GM23338 (cell line): Measurements from ENCODE around the gene HCN2. TPM values are rescaled to one million over a fixed set of nuclear protein-coding genes. Genes with fewer than 3 reads are reported as not detected.

Experiments used
- ATAC-seq: fragments of 200-7000 bp; cut with Tn5 transposase; 3 replicates; pipeline ENCODE4 v1.9.1; 2020
- DNase-seq: peaks from one replicate; pipeline ENCODE4 v3.0.0-alpha.2; 2015; ENCODE audit warnings: low spot score
- H2AFZ ChIP-seq: fragments of 200-600 bp; sonication (generic); 2 replicates; pipeline ENCODE4 v1.8.0; 2016; ENCODE audit warnings: antibody characterized with exemption, mild to moderate bottlenecking, moderate library complexity
- H3F3A ChIP-seq: fragments of 200-600 bp; sonication (generic); replicated peaks from 2 replicates; pipeline ENCODE4 v1.8.0; 2017; ENCODE audit warnings: antibody characterized with exemption, mixed run types, low read depth
- H3K27ac ChIP-seq: fragments of 200-600 bp; sonication (generic); 2 replicates; pipeline ENCODE4 v1.6.1; 2016; ENCODE audit warnings: low read depth
- H3K27me3 ChIP-seq: fragments of 200-600 bp; sonication (generic); 2 replicates; pipeline ENCODE4 v1.8.0; 2016; ENCODE audit warnings: mild to moderate bottlenecking, mixed run types, moderate library complexity; ENCODE audit not compliant: insufficient read depth
- H3K36me3 ChIP-seq: fragments of 200-600 bp; sonication (generic); 2 replicates; pipeline ENCODE4 v1.8.0; 2016; ENCODE audit warnings: mild to moderate bottlenecking; ENCODE audit not compliant: insufficient read depth
- H3K4me1 ChIP-seq: fragments of 200-600 bp; sonication (generic); 2 replicates; pipeline ENCODE4 v1.8.0; 2016; ENCODE audit warnings: mild to moderate bottlenecking, moderate library complexity; ENCODE audit not compliant: insufficient read depth
- H3K4me2 ChIP-seq: fragments of 200-600 bp; sonication (generic); 2 replicates; pipeline ENCODE4 v1.7.1; 2017; ENCODE audit warnings: mixed run types
- H3K4me3 ChIP-seq: fragments of 200-600 bp; sonication (generic); 2 replicates; pipeline ENCODE4 v1.6.1; 2016; ENCODE audit warnings: mixed run types
- H3K79me2 ChIP-seq: fragments of 200-600 bp; sonication (generic); replicated peaks from 2 replicates; pipeline ENCODE4 v1.8.0; 2017; ENCODE audit warnings: mild to moderate bottlenecking; ENCODE audit not compliant: insufficient read depth
- H3K9me2 ChIP-seq: fragments of 200-600 bp; sonication (generic); 2 replicates; pipeline ENCODE4 v1.8.0; 2017; ENCODE audit not compliant: insufficient read depth
- H4K20me1 ChIP-seq: fragments of 200-600 bp; sonication (generic); replicated peaks from 2 replicates; pipeline ENCODE4 v1.8.0; 2017; ENCODE audit warnings: mild to moderate bottlenecking; ENCODE audit not compliant: insufficient read depth
- H3K27ac Mint-ChIP-seq: 2 replicates; pipeline ENCODE4 v1.8.0; 2020; ENCODE audit warnings: inconsistent platforms, mild to moderate bottlenecking, moderate library complexity, mixed read lengths
- H3K27me3 Mint-ChIP-seq: 3 replicates; pipeline ENCODE4 v1.8.0; 2022; ENCODE audit warnings: low read depth, mild to moderate bottlenecking, moderate library complexity, mixed read lengths, inconsistent platforms; ENCODE audit not compliant: insufficient read depth, poor library complexity
- H3K36me3 Mint-ChIP-seq: 3 replicates; pipeline ENCODE4 v1.8.0; 2021; ENCODE audit warnings: low read depth, mild to moderate bottlenecking, inconsistent platforms, moderate library complexity, mixed read lengths
- H3K4me1 Mint-ChIP-seq: 3 replicates; pipeline ENCODE4 v1.8.0; 2020; ENCODE audit warnings: mild to moderate bottlenecking, inconsistent platforms, mixed read lengths
- H3K4me3 Mint-ChIP-seq: 3 replicates; pipeline ENCODE4 v1.8.0; 2021; ENCODE audit warnings: moderate library complexity, mild to moderate bottlenecking, inconsistent platforms, mixed read lengths
- H3K9me3 Mint-ChIP-seq: 3 replicates; pipeline ENCODE4 v1.8.0; 2020; ENCODE audit warnings: moderate library complexity, mild to moderate bottlenecking, inconsistent platforms, mixed read lengths
- CTCF ChIP-seq, 2 experiments: fragments of 200-600 bp in 1 of 2; sonication (generic) in 1 of 2; conservative IDR thresholded peaks; 2 replicates each; pipeline versions ENCODE4 v1.5.1 to v1.6.1; 2016 to 2017; ENCODE audit warnings: antibody characterized with exemption in 2 of 2, low read depth in 2 of 2, mild to moderate bottlenecking in 2 of 2, moderate library complexity in 1 of 2
- ETS1 ChIP-seq: IDR thresholded peaks from 2 replicates; pipeline ENCODE4 v1.6.1; 2016; ENCODE audit warnings: antibody characterized with exemption
- EZH2 ChIP-seq: fragments of 200-600 bp; sonication (generic); IDR thresholded peaks from one replicate; pipeline ENCODE4 v1.8.0; 2017; ENCODE audit warnings: antibody characterized with exemption, mild to moderate bottlenecking, low read depth; ENCODE audit not compliant: unreplicated experiment
- JUNB ChIP-seq: IDR thresholded peaks from one replicate; pipeline ENCODE4 v1.6.1; 2016; ENCODE audit warnings: antibody characterized with exemption; ENCODE audit not compliant: unreplicated experiment
- POLR2AphosphoS5 ChIP-seq: IDR thresholded peaks from 2 replicates; pipeline ENCODE4 v1.6.1; 2016; ENCODE audit warnings: antibody characterized with exemption, low read depth
- STAT1 ChIP-seq: IDR thresholded peaks from one replicate; pipeline ENCODE4 v1.6.1; 2016; ENCODE audit warnings: antibody characterized with exemption; ENCODE audit not compliant: unreplicated experiment
- ZNF114 ChIP-seq: fragments of 250-450 bp; sonication (Bioruptor Pico); IDR thresholded peaks from 2 replicates; pipeline ENCODE4 v1.5.0; 2020; ENCODE audit warnings: mild to moderate bottlenecking, moderate library complexity
- ZNF331 ChIP-seq: fragments of 250-450 bp; sonication (Bioruptor Pico); IDR thresholded peaks from 2 replicates; pipeline ENCODE4 v1.5.0; 2020; ENCODE audit warnings: low read depth, mild to moderate bottlenecking, moderate library complexity
- polyA plus RNA-seq: library from polyadenylated mRNA; unstranded; fragments of >200 nt; fragmentation: Nextera tagmentation; extraction: Ambion mirVana; gene quantifications from 2 replicates; pipeline ENCODE4 v1.2.1, GENCODE V29; 2016
- total RNA-seq: library from RNA; depleted of rRNA; stranded (reverse); fragments of >200 nt; shearing (Covaris generic); gene quantifications from 2 replicates; pipeline ENCODE4 v1.2.3, GENCODE V29; 2014
- TF ChIP-seq, protein P1 (sequence below): IDR thresholded peaks from one replicate; pipeline ENCODE4 v1.6.1; 2018; ENCODE audit warnings: antibody characterized with exemption; ENCODE audit not compliant: unreplicated experiment

Gene HCN2
- total and polyA plus RNA-seq, 2 experiments from 2014 or later = 0.06 to 2.9 TPM

DNA sequence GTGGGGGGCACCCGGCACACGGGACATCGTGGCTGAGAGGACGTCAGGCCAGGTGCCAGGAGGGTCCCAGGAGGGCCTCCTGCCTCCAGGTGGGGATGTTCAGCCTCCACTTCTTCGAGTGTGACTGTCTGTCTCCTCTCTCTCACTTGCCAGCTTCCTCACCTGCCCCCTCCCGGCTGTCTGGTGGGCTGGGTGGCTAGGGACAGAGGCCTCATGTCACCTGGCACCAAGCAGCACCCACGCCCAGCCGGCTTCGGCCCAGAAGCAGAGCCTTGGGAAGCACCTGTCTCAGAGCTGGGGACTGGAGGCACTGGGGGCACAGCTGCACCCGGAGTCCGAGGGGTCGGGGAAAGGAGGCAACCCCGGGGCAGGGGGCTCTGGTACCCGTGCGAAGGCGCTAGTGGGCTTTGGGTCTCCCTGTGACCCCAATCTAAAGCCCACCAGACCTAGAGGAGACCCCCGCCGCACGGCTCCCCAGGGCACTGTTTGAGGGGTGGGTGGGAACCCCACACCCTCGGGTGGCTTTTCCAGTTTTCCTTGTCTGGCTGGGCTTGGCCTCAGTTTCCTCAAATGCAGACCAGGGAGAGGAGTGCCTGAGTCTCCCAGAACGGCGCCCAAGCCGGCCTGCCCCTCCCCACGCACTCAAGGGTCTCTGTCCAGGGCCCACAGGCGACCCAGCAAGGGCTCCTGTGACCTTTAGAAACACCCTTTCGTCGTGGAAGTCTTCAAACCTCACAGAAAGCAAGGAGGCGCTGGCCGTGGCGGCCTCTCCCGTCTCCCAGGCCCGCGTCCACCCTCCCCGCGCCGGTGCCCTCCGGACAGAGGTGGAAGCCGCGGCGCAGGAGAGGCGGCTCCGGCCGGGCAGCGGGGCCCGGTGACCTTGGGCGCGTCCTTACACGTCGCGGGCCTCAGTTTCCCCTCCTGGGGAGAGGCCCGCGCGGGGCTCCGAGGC lies 664 bp upstream of the HCN2 start:
- Histone ChIP-seq H2AFZ (no peak overlapping the region), H4K20me1 (peaks cover 4% of the 10 kb centered on the region; the same call in 1 of the 2 replicates), H3K9me2 (no peaks in the 10 kb centered on the region), H3F3A (peaks cover 2% of the 10 kb centered on the region; the same call in 1 of the 2 replicates), H3K79me2 (no peaks in the 10 kb centered on the region), H3K4me3 (peak overlapping the region; percentile 43; the same call in 1 of the 2 replicates), H3K36me3 (no peaks in the 10 kb centered on the region), H3K4me1 (peaks cover 5% of the 10 kb centered on the region; the same call in 1 of the 2 replicates), H3K27me3 (peaks cover 31% of the 10 kb centered on the region), H3K27ac (no peak overlapping the region), H3K4me2 (peak overlapping the region; percentile 66)
- H3K27me3 Mint-ChIP-seq = peaks cover 57% of the 10 kb centered on the region
- TF ChIP-seq CTCF (conservative IDR thresholded peaks at IDR 0.05; ENCODE audit: low read depth in 2 of 2) = peak in 1 of 2 experiments; percentile 42; a peak in 2 of 4 replicates
- no peak for TF ChIP-seq POLR2AphosphoS5
- H3K9me3 Mint-ChIP-seq = no peaks in the 10 kb centered on the region
- H3K4me1 Mint-ChIP-seq = peaks cover 2% of the 10 kb centered on the region; the same call in 2 of the 3 replicates
- no peak; the same call in 2 of the 3 replicates for ATAC-seq
- peak; percentile 39 for DNase-seq
- no peaks in the 10 kb centered on the region for H3K36me3 Mint-ChIP-seq
- peak overlapping the region; percentile 60; the same call in 2 of the 3 replicates for H3K4me3 Mint-ChIP-seq
- no peak overlapping the region for H3K27ac Mint-ChIP-seq

DNA sequence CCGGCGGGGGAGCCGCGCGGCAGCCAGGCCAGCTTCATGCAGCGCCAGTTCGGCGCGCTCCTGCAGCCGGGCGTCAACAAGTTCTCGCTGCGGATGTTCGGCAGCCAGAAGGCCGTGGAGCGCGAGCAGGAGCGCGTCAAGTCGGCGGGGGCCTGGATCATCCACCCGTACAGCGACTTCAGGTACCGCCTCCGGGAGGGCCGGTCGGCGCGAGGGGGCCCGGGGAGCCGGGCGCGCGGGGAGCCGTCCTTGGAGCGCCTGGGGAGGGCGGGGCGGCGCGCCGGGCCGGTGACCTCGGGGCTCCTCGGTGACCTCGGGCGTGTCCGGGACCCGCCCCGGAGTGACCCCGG lies 690 bp downstream of the HCN2 start:
- Histone ChIP-seq H4K20me1 (peaks cover 4% of the 10 kb centered on the region; the same call in 1 of the 2 replicates), H3K9me2 (no peaks in the 10 kb centered on the region), H3K27me3 (peaks cover 31% of the 10 kb centered on the region), H3K79me2 (no peaks in the 10 kb centered on the region), H3F3A (no peaks in the 10 kb centered on the region; the same call in 1 of the 2 replicates), H3K36me3 (no peaks in the 10 kb centered on the region), H3K4me1 (peaks cover 5% of the 10 kb centered on the region; the same call in 1 of the 2 replicates), H3K4me2 (peak overlapping the region; percentile 70), H3K27ac (no peak overlapping the region), H2AFZ (no peak overlapping the region), H3K4me3 (peak overlapping the region; percentile 50)
- Mint-ChIP-seq H3K27me3 (peaks cover 49% of the 10 kb centered on the region), H3K4me1 (no peaks in the 10 kb centered on the region), H3K36me3 (no peaks in the 10 kb centered on the region), H3K27ac (no peak overlapping the region), H3K4me3 (peak overlapping the region; percentile 45; the same call in 1 of the 3 replicates), H3K9me3 (no peaks in the 10 kb centered on the region)
- TF ChIP-seq EZH2 = no peak
- no peak for TF ChIP-seq ZNF331 (CRISPR knock-in tag)
- TF ChIP-seq STAT1 = no peak
- TF ChIP-seq ZNF114 (CRISPR knock-in tag) = no peak
- TF ChIP-seq ETS1 = no peak
- TF ChIP-seq POLR2AphosphoS5 = no peak
- no peak for TF ChIP-seq JUNB
- TF ChIP-seq, protein P1, sequence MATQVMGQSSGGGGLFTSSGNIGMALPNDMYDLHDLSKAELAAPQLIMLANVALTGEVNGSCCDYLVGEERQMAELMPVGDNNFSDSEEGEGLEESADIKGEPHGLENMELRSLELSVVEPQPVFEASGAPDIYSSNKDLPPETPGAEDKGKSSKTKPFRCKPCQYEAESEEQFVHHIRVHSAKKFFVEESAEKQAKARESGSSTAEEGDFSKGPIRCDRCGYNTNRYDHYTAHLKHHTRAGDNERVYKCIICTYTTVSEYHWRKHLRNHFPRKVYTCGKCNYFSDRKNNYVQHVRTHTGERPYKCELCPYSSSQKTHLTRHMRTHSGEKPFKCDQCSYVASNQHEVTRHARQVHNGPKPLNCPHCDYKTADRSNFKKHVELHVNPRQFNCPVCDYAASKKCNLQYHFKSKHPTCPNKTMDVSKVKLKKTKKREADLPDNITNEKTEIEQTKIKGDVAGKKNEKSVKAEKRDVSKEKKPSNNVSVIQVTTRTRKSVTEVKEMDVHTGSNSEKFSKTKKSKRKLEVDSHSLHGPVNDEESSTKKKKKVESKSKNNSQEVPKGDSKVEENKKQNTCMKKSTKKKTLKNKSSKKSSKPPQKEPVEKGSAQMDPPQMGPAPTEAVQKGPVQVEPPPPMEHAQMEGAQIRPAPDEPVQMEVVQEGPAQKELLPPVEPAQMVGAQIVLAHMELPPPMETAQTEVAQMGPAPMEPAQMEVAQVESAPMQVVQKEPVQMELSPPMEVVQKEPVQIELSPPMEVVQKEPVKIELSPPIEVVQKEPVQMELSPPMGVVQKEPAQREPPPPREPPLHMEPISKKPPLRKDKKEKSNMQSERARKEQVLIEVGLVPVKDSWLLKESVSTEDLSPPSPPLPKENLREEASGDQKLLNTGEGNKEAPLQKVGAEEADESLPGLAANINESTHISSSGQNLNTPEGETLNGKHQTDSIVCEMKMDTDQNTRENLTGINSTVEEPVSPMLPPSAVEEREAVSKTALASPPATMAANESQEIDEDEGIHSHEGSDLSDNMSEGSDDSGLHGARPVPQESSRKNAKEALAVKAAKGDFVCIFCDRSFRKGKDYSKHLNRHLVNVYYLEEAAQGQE = no peak
- ATAC-seq (no peak), DNase-seq (no peak)
